GM19397 (cell line): Measurements from ENCODE around the gene PARD3B.

ENCODE experiments used
- ATAC-seq: cut with Tn5 transposase; IDR thresholded peaks from one replicate; pipeline ENCODE4 v1.9.1; 2021; ENCODE audit warnings: mild to moderate bottlenecking, moderate library complexity; ENCODE audit not compliant: unreplicated experiment

PARD3B gene

DNA sequence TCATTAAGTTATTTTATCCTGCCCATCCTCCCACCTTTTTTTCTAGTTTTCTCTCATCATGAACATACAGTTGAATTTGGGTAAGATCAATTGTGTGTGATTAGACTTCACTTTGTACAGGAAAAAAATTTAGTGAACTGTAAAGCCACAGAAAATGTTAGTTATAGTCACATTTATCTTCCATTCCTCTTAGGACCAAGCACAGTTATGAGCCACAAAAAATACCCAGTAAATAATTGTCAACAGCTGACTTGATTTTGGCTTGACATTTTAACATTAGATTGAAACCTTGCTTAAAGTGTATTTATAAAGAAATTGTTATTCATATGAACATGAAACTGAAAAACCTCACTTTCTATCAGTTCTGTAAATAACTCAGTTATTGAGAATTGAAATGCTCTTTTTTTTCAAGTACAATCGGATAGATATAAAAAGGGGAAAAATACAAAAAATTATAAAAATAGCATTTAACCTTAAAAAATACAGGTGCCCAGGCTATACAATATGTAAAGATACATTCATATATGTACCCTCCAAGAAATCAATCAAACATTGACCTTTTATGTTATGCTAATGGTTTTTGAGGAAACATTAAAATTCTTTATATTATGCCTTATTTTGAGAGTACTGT is 747.5 kb downstream of the PARD3B start:
- no peak for ATAC-seq

DNA sequence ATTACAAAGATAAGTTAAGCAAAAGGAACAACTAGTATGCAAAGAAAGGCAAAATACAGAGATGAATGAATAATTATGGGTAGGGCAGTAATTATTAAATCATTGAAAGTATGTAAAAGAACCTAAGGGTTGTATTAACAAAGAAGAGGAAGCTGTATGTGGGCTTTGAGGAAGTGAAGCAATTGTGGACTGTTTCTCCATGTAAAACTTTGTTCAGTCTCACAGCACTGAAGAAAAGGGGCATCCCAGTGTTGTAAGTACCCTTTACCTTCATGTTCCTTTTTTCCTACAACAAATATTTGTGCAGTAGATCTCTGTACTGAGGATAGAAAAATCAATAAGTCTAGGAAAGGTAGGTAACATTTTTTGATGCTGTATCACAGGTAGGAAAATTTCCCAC is 748.3 kb downstream of the PARD3B start:
- no peak for ATAC-seq

DNA sequence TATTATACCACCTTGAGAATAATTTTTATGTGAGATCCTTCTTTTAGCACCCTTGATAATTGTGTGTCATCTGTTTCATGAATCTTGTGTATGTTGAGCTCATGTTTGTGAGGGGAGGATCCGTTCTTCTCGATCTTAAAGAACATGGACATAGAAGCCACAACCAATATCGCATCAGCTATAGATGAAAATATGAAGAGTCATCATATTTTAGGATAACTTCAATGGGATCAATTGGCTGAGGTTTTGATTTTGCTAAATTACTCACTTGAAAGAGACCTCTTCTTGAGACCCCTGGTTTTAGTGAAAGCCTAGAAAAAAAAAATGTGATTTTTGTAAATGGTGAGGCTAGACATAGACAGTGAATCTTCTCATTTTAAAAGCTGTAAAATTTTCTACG is 751.7 kb downstream of the PARD3B start:
- ATAC-seq, result no peak

DNA sequence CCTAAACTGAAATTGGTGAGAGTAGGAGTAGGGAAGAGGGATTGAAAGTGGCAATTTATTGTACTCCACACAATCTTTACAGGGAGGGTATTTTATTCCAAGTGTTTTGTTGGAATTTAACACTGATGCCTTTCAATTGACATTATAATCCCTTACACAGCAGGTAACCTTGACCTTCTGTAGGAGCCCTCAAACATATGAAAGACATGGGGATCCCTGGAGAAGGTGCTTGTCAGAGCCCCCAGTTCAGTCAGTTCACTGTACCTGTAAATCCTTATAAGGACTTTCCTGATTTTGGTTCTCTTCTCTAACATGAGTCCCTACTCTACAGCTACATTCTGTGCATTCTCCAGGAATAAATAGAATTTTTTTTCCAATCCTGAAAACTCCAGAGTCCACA is 752.1 kb downstream of the PARD3B start:
- no peak for ATAC-seq

DNA sequence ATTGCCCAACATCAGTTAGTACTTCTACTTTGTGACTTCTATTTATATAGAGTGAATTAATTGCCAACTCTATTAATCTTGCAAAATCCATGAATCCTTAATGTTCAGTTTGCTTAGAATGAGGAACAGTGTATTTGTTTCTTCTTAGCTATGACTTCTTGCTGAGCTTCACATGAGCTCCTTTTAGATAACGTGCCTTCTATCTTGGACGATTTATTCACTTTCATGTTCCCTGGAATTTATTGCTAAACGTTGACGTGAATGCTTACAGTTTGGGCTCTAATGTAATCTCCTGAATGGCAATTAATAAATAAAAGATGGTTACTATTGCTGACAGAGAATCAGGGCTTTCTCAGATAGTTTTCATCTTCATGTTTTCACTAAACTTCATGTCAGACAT is 752.6 kb downstream of the PARD3B start:
- ATAC-seq, result no peak

DNA sequence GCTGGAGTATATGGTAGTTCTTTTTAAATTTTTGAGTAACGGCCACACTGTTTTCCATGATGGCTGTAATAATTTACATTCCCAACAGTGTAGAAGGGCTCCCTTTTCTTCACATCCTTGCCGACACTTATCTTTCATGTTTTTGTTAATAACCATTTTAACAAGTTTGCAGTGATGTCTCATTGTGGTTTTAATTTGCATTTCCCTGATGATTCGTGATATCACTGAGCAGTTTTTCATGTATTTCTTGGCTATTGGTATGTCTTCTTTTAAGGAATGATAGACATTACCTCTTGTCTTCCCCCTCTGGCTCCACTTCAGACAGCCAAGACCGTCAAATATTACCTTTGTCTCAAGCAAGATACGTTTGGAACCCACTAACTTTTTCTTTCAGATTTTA is 765.9 kb downstream of the PARD3B start:
- ATAC-seq, result no peak

DNA sequence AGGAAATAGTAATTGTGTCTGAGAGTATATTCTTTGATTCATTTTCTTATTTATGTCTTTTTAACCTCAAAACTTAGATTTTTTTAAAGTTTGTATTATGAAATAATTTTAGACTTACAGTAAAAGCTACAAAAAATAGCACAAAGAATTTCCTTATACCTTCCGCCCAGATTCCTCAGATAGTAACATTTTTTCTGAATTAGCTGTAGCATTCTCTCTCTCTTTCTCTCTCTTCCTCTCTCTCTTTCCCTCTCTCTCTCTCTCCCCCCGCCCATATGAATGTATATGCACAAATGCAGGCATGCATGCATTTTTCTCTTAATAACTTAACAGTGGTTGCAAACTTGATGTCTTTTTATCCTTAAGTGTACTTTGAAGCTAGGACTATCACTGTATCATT is 776.0 kb downstream of the PARD3B start:
- no peak for ATAC-seq

DNA sequence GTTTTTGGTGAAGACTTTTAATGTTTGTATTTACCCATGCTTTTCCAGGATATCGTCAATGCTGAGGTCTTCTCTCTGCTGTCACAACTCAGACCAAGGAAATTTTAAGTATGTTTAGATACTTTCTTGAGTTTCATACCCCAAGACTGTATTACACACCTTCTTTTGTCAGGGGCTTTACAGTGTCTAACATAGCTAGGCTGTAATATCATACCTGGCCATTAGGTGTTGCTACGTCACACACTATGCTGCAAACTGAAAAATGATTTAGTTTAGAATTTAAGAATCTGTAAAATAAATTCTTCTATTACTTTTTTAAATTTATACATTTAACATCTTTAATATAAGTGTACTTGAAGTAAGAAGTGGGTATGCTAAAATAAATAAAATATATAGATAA is 778.7 kb downstream of the PARD3B start:
- ATAC-seq, result no peak

DNA sequence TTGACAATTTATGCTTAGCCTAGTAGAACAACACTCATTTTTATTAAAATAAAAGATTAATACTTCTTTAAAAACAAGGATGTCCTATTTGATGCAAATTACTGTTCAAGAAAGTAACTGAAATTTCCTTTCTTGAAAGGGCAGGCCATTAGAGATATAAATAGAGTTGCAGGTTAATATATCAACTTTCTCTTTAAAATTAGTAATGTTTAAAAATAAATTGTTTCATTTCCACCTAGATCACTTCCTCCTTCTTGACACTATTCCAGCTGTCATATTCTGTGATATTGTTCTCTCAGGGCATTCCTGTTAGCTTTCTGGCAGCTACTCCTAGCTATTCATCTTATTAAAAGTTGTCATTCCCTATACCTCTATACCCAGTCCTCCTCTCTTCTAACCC is 779.1 kb downstream of the PARD3B start:
- ATAC-seq, result no peak

DNA sequence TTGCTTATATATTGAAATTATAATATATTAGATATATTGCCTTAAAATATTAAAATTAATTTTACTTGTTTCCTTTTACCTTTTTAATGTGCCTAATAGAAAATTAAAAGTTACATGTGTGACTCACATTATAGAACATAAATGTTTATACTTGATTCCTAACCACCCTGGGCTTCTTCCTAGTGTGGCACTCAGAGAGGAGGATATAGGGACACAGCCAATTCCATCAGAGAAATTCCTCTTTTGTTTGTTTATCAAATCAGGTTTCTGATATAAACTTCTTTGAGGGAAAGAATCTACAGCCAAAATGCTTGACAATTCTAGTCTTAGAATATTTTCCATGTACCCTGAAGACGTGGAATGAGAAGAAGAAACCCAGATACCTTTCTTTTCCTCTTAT is 788.1 kb downstream of the PARD3B start:
- ATAC-seq, result no peak

DNA sequence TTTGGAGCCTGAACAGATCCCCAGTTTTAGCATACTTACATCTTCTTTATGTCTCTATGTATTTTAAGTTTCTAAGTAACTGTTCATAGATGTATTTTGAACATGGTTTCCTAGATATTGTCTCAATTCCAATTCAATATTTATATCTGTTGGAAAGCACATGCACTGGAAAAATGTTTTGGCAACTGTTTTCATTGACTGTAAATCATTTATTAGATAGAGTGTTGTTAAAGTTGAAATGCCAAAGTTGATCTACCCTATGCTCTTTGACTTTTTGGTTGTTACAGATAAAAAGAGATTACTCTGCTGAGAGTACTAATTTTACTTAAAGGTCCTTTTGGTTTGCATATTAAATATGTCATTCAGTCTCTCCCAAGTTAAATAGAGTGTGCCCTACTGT is 792.0 kb downstream of the PARD3B start:
- no peak for ATAC-seq

DNA sequence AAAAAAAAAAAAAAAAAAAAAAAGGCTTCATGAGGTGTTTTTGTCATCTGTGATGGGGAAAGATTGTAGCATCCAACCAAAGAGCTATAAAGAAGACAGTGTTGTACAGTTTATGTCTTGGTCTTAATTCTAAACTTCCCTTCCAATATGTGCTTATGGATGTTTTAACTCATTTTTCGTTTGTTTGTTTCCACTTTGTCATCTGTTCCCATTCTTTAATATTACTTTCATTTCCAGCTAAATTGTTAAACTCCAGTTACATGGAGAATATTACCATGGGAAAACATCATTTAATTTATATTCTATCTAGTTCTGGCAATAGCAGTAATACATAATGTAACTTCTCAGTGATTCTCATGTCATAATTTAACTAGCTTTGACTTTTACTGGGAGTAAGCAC is 792.9 kb downstream of the PARD3B start:
- no peak for ATAC-seq

DNA sequence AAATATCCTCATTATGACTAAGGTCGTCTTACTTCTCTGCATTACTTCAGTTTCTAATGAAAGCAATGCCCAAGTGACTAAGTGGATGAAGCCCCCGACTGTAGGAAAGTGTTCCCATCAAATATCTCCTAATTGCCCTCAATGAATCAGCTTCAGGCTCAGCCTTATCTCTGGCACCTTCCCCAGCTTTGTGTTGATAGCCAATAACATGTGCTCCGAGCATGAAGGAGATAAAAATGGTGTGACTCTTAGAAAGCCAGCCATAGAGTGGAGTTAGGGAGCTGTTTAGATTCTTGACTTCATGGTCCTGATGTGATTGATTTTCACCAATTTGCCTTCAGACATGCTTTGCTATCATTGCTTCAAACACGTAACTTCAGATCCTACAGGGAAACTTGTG is 797.8 kb downstream of the PARD3B start:
- ATAC-seq, result no peak

DNA sequence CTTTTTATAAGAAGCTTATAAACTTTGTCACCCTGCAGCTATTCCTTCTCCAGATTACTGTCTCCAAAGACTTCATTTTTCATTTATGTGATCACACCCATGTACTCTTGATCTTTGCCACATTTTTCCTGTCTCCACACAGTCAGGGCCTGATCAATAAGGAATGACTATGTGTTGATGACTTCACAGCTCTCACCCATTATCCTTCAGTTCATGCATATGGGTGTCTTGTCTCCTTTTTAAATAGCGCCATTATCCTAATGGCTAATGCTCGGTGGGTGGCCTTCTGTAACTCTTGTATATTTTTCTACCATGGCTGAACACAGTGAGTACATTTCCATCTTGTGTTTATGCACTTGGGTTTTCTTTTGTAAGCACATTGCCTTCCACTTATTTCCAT is 801.4 kb downstream of the PARD3B start:
- ATAC-seq, result no peak

DNA sequence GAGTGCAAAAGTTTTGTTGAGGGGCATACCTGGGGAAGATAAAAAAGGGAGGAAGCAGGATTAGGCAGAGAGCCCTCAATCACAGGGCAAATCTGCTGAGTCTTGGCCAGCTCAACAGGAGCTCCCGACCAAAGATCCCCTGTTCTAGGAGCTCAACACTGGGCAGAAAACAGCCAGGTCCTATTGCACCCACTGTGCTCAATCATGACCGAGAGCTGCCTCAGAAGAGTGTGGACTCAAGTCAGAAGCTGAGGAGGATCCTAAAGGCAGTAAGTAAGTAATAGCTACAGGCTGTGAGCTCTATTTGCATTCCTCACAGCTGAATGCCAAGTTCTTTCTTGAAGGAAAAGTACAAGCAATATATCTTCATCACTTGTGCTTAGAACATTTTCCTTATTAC is 802.6 kb downstream of the PARD3B start:
- no peak for ATAC-seq

DNA sequence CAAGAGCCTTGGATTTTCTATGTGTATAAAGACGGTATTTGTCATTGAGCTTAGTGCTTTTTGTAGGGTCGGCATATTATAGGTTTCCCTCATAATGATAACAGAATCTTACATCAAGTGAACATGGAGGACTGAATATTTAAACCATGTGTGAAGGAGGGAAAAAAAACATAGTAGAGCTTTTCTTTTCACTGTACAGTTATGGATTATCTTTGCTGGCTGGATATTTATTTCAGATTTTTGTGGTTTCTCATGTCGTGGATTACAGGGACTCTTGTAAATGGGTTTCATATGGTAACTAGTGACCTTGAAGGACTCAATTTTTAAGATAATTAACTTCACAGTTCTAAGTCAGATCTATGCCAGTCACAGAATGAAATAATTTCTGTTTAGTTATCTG is 806.8 kb downstream of the PARD3B start:
- no peak for ATAC-seq

DNA sequence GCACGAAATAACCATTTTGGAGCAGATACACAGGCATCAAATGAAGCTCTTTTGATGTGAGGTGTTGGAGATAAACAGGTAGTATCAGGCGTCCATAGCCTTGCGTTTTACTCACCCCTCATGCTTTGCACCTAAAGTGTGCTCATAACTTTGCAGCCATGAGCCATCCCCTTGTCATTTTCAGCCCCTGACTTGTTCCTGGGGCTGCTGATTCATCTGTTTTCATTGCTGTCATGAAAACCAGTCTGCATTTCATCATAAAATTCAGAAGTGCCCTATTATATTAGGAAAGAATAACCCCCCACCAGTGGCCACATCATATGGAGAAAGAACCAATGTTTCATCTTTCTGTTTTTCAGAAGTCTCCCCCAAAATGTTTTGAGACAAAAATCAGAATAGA is 807.3 kb downstream of the PARD3B start:
- no peak for ATAC-seq

DNA sequence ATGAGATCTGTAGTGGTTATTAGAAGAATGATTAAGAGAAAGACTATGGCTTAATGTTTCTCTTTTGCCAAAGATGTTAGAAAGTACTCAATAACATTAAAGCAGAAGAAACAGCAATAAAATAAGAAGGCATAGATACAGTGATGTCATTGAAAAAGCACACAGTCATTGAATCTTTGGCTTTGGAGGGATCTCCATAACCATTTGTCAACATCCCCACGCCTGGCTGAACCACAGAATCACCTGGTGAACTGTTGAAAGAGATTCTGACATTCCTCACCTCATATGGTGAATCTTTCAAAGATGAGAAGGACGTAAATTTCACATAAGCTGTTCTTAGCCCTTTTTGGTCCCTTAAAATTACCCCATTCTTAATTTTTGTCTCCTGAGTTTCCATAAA is 812.5 kb downstream of the PARD3B start:
- no peak for ATAC-seq

DNA sequence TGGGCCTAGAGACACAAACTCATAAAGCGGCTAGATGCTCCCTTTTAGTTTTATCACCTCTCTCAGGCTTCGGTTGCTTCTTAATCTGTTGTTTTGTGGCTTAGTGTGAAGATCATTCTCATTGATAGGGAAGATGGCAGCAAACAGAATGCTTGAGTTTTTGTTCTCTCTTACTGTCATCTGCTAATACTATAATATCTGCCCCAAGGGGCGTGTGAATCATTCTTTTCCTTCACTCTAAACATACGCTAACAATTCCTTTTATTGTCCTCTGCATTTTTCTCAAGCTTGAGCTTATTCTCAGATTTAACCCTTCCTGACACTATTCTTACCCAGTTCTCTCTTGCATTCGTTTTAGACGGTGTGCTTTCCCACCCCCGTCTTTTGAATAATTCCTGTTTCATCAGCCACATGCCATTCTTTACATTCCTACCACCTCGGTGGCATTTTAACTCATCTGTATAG is 813.1 kb downstream of the PARD3B start:
- no peak for ATAC-seq

DNA sequence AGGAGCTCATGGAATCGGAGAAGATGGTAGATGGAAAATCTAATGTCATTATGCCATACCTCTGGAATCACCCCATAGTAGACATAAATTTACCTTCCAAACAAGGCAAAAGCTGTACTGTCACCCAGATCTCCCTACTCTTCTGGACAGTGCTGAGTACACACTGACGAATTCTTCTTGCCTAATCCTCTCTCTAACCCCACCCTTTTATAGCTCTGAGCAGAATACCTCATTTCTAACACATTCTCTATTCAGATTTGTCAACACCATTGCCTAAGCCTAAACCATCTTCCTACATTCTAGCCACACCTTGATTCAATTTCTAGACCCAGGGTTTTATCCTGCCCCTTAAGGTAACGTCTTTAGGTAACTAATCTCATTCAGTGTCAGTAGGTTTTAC is 816.0 kb downstream of the PARD3B start:
- no peak for ATAC-seq

DNA sequence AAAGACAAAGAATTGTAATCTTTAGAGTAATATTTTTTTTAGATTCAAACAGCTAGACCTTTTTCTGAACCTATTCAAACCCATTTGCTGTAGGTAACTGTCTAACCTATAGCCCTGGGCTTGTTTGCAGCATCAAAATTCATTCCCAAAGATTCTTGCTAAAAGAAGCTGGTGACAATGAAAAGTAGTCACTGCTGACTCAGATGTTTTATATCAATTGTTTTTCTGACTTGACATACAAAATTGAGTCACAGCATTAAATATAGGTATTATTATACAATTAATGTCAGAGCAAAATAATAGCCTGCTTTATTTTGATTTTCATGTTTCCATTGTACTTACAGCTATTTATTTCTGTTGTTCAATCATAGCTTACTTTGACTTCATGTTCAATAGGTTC is 816.7 kb downstream of the PARD3B start:
- no peak for ATAC-seq

DNA sequence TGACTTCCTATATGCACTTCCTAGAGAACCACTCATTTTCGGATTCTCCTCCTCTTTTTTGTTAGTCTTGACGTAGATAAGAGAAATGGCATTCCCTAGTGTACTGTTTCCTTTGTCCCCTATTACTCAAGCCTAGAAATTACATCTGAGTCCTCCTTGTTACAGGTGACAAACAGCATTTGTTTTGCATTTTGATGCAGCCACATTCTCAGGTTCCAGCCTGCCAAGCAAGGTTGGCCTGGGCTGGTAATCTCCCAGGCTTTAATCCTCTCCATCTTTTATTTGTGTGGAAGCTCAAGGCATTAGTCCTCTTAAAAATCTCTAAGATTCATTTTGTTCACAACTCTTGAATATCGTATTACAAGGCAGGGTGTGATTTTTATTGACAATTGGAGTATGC is 819.0 kb downstream of the PARD3B start:
- no peak for ATAC-seq

DNA sequence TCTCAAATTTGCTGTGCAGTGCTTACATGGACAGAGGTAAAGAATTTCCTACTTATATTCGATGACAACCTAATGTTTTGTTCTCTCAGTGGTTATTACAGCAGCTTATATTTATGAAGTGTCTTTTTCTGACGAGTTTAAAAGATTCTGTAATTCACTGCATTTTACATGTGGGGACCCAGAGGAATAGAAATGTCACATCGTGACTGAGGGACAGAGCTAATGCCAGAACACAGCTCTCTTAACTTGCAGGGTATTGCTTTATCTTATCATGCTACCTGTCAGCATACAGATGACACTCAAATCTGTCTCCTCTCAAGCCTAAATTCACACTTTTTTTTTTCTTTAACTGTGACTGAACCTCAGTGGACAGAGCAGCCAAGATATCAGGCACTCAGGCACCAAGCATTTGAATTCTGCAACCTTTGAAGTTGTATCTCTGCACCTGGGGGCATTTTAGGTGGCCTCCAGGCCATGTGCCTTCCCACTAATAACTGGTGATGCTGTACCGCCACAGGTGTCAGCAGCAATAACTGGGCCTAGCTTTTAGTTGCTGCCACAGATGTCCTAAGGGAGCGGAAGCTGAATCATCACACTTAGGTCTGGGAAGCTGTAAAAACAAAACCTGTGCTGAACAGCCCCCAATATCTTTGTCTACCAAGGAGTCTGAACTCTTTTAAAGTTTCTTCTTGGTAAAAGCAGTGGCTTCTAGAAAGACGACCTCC is 821.2 kb downstream of the PARD3B start:
- ATAC-seq, result no peak
